ENCODE measurements around the gene PTPRQ.

The PTPRQ gene

DNA sequence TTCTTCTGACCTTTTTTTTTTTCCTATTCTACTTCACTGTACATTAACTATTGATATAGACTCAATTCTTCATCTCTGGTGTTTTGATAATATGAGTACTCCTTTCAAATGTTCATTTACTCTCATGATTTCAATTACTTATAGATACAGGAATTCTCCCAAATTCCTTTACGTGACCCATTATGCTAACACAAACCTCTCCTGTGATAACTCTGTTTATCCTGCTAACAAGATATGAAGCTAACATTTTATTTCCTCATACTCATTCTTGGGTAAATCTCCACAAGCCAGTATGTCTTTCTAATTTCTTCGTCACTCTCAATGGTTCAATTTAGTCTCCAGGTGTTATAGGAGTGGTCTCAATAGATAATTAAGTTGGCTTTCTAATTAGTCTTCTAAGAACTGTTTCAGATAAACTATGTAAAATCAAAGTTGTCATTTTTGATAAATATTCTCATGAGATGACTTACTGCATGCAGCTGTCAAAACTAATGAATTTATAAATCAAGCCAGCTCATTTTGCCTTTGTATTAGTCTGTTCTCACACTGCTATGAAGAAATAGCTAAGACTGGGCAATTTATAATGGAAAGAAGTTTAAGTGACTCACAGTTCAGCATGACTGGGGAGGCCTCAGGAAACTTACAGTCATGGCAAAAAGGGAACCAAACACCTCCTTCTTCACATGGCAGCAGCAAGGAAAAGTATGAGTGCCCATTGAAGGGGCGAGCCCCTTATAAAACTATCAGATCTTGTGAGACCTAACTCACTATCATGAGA, 132.8 kb downstream of the PTPRQ start:
- no peak for DNase-seq

DNA sequence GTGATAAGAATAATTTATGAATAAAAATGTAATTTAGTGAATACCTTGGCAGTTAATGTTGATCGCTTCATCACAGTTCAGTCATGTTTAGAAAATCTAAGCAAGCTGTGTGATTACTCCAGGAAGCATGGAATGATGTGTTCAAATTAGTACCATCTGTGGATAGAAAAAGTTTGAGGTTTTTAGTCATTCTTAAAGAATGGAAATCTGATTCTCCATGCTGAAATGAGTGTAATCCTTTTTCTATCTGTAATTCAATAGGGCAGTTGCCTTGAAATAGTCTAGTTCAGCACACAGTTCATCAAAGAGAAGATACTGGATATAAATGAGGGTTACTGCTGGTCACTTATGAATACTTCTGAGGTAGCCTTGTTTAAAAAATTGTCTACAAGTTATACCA, 136.2 kb downstream of the PTPRQ start:
- no peak for DNase-seq

DNA sequence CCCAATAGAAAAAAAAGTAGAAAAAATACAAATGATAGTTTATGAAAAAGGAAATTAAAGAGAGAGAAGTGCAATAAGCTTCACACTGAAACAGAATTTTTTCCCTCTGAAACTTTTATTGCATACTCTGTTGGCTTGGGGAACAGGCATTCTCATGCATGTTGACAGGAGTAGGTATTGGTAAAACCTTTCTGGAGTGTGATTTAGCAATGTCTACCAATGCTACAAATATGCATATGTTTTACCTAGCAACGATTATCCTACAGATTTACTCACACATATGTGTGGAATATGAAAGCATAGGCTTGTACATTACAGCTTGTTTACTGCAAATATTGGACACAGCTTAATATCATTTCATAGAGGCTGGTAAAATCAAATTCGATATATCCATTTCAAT, 137.7 kb downstream of the PTPRQ start:
- DNase-seq = no peak

GRCh38 chr12:80582431-80582830, 138.4 kb downstream of the PTPRQ start:
- no peak for DNase-seq

GRCh38 chr12:80589077-80589476, 145.0 kb downstream of the PTPRQ start:
- DNase-seq = no peak

DNA sequence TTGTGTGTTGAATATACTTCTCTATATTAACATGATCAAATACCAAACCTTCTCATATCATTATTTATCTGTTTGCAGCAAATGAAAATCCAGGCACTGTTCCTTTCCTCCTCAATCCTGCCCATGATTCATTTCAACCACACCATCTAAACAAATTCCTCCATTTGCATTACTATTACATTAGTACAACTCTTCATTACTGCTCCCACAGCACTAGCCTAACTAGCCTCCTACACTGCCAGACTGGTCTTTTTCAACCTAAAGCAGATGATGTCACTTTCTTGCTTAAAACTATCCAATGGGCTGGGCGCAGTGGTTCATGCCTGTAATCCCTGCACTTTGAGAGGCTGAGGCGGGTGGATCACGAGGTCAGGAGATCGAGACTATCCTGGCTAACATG, 146.1 kb downstream of the PTPRQ start:
- no peak for DNase-seq

GRCh38 chr12:80593766-80594165, 149.7 kb downstream of the PTPRQ start:
- no peak for DNase-seq

GRCh38 chr12:80596509-80596908, 152.5 kb downstream of the PTPRQ start:
- no peak for DNase-seq

GRCh38 chr12:80598004-80598606, 154.1 kb downstream of the PTPRQ start:
- DNase-seq = no peak

DNA sequence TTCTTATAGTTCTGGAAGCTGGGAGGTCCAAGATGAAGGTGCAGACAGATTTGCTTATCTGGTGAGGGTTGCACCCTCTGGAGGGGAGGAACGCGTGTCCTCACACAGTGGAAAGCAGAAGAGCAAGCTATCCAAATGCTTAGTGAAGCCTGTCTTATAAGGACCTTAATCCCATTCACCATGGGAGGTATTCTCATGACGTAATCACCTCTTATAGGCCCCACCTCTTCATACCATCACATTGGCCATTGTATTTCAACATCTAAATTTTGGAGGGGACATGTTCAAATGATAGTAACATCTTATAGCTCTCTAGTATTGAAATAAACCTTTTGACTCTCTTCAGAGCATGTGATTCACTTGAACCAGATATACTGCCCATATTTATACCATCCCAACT, 158.4 kb downstream of the PTPRQ start:
- DNase-seq = no peak

DNA sequence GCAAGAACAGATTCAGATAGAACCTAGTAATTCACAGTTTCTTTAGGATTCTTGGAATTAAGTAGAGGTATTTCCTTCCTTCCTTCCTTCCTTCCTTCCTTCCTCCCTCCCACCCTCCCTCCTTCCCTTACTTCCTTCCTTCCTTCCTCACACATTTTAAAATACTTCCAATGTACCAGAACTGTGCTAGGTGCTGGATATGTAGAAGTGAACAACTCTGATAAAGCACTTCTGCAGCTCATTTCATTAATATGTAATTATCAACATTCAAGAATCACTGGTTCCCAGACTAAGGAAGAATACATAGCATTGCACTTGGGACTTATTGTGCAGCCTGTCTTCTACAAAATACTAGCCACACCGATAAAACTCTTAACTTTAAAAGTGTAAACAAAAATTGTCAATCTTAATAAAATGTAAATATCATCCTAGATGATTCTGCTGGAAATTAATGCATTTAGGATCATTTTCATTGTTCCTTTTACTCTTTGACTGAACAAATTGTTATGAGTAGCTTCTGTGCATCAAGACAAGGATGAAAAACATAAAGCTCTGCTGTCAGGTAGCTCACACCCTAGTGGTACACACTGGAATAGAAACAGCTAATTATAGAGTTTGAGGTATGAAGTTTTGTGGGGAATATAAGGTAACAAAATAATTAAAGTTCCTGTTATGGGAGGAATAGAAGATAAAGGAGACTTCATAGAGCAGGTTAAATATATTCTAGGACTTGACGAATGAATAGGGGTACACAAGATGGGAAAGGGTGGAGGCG, 163.5 kb downstream of the PTPRQ start:
- no peak for DNase-seq

DNA sequence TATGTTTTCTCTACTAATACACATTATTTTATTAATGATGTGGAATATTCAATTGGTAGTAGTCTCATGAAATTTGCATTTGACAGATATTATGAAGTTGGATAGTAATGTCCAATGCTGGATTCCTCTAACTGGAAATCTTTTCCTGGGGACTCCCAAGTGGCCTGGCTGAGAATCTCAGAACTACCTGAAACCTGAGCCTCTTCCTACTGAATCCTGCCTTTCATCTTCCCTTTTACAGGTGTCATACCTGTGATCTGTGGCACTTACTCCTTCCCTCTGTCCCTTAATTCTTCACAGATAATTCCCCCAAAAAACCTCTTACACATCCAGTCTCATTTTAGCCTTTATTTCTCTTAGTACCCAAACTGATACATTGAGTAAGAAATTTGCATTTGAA, 173.7 kb downstream of the PTPRQ start:
- no peak for DNase-seq

- no peak for DNase-seq
These were observed 176.2 kb downstream of the PTPRQ start for GRCh38 chr12:80620281-80620680.

DNA sequence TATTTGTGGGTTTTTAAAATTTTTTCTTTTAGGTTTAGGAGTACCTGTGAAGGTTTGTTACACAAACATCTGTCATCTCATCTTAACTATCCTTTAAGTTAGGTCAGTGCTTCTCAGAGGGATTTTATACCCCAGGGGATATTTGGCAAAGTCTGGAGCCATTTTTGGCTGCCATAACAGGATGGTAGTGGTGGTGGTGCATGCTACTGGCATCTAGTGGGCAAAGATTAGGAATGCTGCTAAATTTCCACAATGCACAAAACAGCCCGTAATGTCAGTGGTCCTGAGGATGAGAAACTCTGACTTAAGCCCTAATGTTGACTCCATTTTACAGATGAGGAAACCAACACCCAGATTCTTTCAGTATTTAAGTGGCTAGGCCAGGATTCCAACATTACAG, 178.2 kb downstream of the PTPRQ start:
- DNase-seq = no peak

- DNase-seq = no peak
These were observed 181.0 kb downstream of the PTPRQ start for GRCh38 chr12:80625051-80625450.

DNA sequence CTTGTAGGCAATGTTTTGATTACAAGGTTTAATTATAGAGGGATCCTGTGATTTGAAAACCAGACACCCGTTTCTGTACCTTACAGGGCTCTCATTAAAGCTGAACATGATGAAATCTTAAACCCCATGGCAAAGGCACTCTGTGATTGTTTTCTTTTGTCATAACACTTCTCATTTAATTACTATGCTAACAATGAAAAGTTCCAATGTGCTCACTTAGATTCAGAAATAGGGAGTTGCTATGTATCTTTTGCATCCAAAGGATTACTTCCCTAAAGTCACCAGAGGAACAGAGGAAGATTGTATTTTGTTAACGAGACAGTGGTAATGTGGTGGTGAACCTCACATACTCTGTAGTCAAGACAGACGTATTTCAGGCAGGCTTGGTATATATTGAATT, 181.9 kb downstream of the PTPRQ start:
- no peak for DNase-seq

GRCh38 chr12:80627782-80628181, 183.7 kb downstream of the PTPRQ start:
- no peak for DNase-seq

- DNase-seq = no peak
These were observed 188.8 kb downstream of the PTPRQ start for GRCh38 chr12:80632835-80633234.

DNA sequence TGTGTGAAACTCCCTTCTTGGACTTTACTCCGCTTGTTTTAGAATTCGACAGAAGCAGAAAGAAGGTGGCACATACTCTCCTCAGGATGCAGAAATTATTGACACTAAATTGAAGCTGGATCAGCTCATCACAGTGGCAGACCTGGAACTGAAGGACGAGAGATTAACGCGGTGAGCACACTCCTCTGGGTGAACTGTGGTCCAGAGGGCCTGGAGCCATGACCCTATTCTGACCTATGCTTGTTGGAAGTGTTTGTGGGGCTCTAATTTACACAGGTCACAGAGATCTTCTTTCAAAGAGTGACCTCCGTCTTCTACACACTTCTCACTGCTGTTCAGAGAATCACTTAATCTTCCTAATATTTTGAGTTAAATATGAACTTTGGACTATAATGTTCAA, 190.9 kb downstream of the PTPRQ start:
- no peak for DNase-seq

- DNase-seq = no peak
These were observed 192.8 kb downstream of the PTPRQ start for GRCh38 chr12:80636832-80637231.

DNA sequence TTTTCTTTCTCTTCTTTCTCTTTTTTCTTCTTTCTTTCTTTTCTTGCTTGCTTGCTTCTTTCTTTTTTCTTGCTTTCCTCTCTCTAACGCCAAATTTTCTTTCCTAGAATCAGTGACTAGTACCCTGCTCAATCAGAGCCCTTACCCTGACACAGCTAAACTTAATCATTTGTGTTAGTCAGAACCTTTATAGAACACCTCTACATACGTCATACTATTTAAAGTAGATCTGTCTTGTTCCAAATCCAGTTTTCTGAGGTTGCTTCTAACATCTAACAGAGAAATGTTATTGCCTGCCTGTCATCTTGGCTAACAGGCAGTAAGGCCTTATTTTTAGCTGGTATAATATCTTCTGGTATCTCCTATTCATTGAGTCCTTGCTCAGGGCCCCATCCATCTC, 197.9 kb downstream of the PTPRQ start:
- no peak for DNase-seq

DNA sequence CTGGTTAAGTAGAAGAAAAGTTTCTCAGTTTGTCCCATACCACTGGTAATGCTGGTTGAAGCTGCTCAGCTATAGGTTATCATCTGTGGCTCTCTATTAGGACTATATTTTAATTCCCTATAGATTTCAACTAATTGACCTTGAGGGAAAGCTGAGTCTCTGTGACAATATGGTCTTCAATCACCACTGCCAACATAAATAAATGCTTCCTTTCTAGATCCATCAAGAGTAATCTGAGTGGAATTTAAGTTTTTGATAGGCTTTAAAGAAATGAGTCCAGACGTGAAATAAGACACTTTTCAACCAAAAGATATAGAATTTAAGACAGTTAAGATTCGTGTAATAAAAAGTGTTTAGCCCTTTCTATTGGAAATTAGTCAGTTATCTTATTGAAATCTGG, 199.9 kb downstream of the PTPRQ start:
- DNase-seq = no peak

GRCh38 chr12:80648881-80649280, 204.8 kb downstream of the PTPRQ start:
- no peak for DNase-seq

DNA sequence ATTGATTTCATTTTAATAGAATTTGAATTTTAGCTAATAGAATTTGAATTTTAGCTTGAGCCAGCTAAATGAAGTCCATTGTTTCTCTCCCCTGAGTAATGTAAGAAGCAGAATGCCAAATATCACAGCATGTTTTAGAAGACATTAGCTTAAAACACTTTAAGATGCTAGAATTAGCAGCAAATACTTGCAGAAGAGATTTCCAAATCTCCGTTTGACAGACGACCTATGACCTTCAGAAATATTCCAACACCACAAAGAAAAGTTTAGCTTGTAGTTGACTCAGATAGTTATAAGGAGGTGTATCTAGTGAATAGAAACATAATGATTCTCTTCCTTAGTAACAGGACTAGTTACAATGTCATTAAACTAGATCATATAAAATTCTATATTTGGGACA, 211.7 kb downstream of the PTPRQ start:
- DNase-seq = no peak

Data from stimulated activated CD4-positive, alpha-beta T cell treated with anti-CD3 and anti-CD28 coated beads, Interleukin-12 subunit alpha, Interleukin-12 subunit beta, amount 100 ng/mL, for 4 hours (primary cell).